HFF-Myc (cell line): ENCODE measurements around the gene FHIT.
A peak's percentile ranks its signal among the peaks of the same experiment; 100 is the strongest.

Source experiments
- DNase-seq: peaks from one replicate; pipeline ENCODE4 v3.0.0-alpha.2; 2011; ENCODE audit warnings: low read depth; ENCODE audit errors: extremely low read depth
- H3K4me3 ChIP-seq: replicated peaks from 2 replicates; pipeline ENCODE4 v1.5.1; 2011; ENCODE audit warnings: low read depth, mild to moderate bottlenecking, control low read depth, low read length
- CTCF ChIP-seq: IDR thresholded peaks from 2 replicates; pipeline ENCODE4 v1.5.1; 2012; ENCODE audit warnings: mild to moderate bottlenecking, low read depth, low read length, control low read depth; ENCODE audit errors: missing control alignments

Gene FHIT

GRCh38 chr3:59877263-59878037 is 1373.8 kb downstream of the FHIT start:
- no peak overlapping the region for H3K4me3 ChIP-seq
- no peak for DNase-seq
- no peak for TF ChIP-seq CTCF

GRCh38 chr3:59876533-59877062 is 1374.7 kb downstream of the FHIT start:
- DNase-seq: no peak
- H3K4me3 ChIP-seq: no peak overlapping the region
- no peak for TF ChIP-seq CTCF

- no peak for TF ChIP-seq CTCF
- no peak overlapping the region for H3K4me3 ChIP-seq
- DNase-seq: no peak
Measured at GRCh38 chr3:59873576-59874230, 1377.5 kb downstream of the FHIT start.

GRCh38 chr3:59872128-59872527 is 1379.1 kb downstream of the FHIT start:
- DNase-seq: no peak
- no peak for TF ChIP-seq CTCF
- H3K4me3 ChIP-seq: no peak overlapping the region

- no peak overlapping the region for H3K4me3 ChIP-seq
- TF ChIP-seq CTCF: no peak
- no peak for DNase-seq
Measured at GRCh38 chr3:59867185-59868002, 1383.9 kb downstream of the FHIT start.

- peak; percentile 10 for DNase-seq
- TF ChIP-seq CTCF: no peak
- H3K4me3 ChIP-seq: no peak overlapping the region
Measured at GRCh38 chr3:59866076-59866475, 1385.2 kb downstream of the FHIT start.
